ENCODE data around the gene SLC34A3.

The SLC34A3 gene

GRCh38 chr9:137191245-137191644, 39.5 kb upstream of the SLC34A3 start:
- H3K27ac ChIP-seq, result no peak overlapping the region
- no peak for TF ChIP-seq CTCF (conservative IDR thresholded peaks at IDR 0.05; ENCODE audit: low read depth, low read length)
- H3K4me1 ChIP-seq (ENCODE audit: low read depth, poor library complexity, severe bottlenecking), result peaks cover 24% of the 10 kb centered on the region
- H3K36me3 ChIP-seq (ENCODE audit: insufficient read depth), result no peaks in the 10 kb centered on the region
- H3K4me3 ChIP-seq (IDR thresholded peaks at IDR 0.05; ENCODE audit: insufficient read depth, low read depth, low read length), result no peak overlapping the region
- no peaks in the 10 kb centered on the region for H4K20me1 ChIP-seq (ENCODE audit: insufficient read depth)
- H2AFZ ChIP-seq (ENCODE audit: low read depth), result no peak overlapping the region
- H3K9ac ChIP-seq, result no peak overlapping the region
- H3K79me2 ChIP-seq (ENCODE audit: insufficient read depth, low read depth), result peaks cover 31% of the 10 kb centered on the region
- no peak overlapping the region for H3K4me2 ChIP-seq
- H3K27me3 ChIP-seq (ENCODE audit: insufficient read depth, low read depth), result no peaks in the 10 kb centered on the region

- Histone ChIP-seq H3K79me2 (ENCODE audit: insufficient read depth, low read depth) (peaks cover 25% of the 10 kb centered on the region), H3K27me3 (ENCODE audit: insufficient read depth, low read depth) (no peaks in the 10 kb centered on the region), H3K9ac (no peak overlapping the region), H2AFZ (ENCODE audit: low read depth) (no peak overlapping the region), H3K36me3 (ENCODE audit: insufficient read depth) (no peaks in the 10 kb centered on the region), H3K4me2 (no peak overlapping the region), H4K20me1 (ENCODE audit: insufficient read depth) (no peaks in the 10 kb centered on the region), H3K4me3 (IDR thresholded peaks at IDR 0.05; ENCODE audit: insufficient read depth, low read depth, low read length) (no peak overlapping the region), H3K4me1 (ENCODE audit: low read depth, poor library complexity, severe bottlenecking) (peaks cover 19% of the 10 kb centered on the region), H3K27ac (no peak overlapping the region)
- TF ChIP-seq CTCF (conservative IDR thresholded peaks at IDR 0.05; ENCODE audit: low read depth, low read length), result no peak
Measured at GRCh38 chr9:137191691-137192447, 38.8 kb upstream of the SLC34A3 start.

- Histone ChIP-seq H3K27me3 (ENCODE audit: insufficient read depth, low read depth) (no peaks in the 10 kb centered on the region), H3K9ac (no peak overlapping the region), H3K4me2 (no peak overlapping the region), H4K20me1 (ENCODE audit: insufficient read depth) (no peaks in the 10 kb centered on the region), H3K4me1 (ENCODE audit: low read depth, poor library complexity, severe bottlenecking) (peaks cover 14% of the 10 kb centered on the region), H2AFZ (ENCODE audit: low read depth) (no peak overlapping the region), H3K4me3 (IDR thresholded peaks at IDR 0.05; ENCODE audit: insufficient read depth, low read depth, low read length) (no peak overlapping the region), H3K36me3 (ENCODE audit: insufficient read depth) (no peaks in the 10 kb centered on the region), H3K79me2 (ENCODE audit: insufficient read depth, low read depth) (peaks cover 19% of the 10 kb centered on the region), H3K27ac (no peak overlapping the region)
- no peak for TF ChIP-seq CTCF (conservative IDR thresholded peaks at IDR 0.05; ENCODE audit: low read depth, low read length)
Measured at GRCh38 chr9:137192448-137192780, 38.3 kb upstream of the SLC34A3 start.

GRCh38 chr9:137192859-137193258, 37.8 kb upstream of the SLC34A3 start:
- Histone ChIP-seq H3K27ac (no peak overlapping the region), H3K4me3 (IDR thresholded peaks at IDR 0.05; ENCODE audit: insufficient read depth, low read depth, low read length) (no peak overlapping the region), H3K9ac (no peak overlapping the region), H3K4me1 (ENCODE audit: low read depth, poor library complexity, severe bottlenecking) (peaks cover 11% of the 10 kb centered on the region), H2AFZ (ENCODE audit: low read depth) (no peak overlapping the region), H3K36me3 (ENCODE audit: insufficient read depth) (no peaks in the 10 kb centered on the region), H3K4me2 (no peak overlapping the region), H3K79me2 (ENCODE audit: insufficient read depth, low read depth) (peaks cover 15% of the 10 kb centered on the region), H4K20me1 (ENCODE audit: insufficient read depth) (no peaks in the 10 kb centered on the region), H3K27me3 (ENCODE audit: insufficient read depth, low read depth) (no peaks in the 10 kb centered on the region)
- no peak for TF ChIP-seq CTCF (conservative IDR thresholded peaks at IDR 0.05; ENCODE audit: low read depth, low read length)
